GM21367 (cell line): Measurements from ENCODE around the gene DUSP22.

Experiments used
- ATAC-seq: cut with Tn5 transposase; IDR thresholded peaks from one replicate; pipeline ENCODE4 v1.9.1; 2021; ENCODE audit not compliant: unreplicated experiment

The DUSP22 gene

DNA sequence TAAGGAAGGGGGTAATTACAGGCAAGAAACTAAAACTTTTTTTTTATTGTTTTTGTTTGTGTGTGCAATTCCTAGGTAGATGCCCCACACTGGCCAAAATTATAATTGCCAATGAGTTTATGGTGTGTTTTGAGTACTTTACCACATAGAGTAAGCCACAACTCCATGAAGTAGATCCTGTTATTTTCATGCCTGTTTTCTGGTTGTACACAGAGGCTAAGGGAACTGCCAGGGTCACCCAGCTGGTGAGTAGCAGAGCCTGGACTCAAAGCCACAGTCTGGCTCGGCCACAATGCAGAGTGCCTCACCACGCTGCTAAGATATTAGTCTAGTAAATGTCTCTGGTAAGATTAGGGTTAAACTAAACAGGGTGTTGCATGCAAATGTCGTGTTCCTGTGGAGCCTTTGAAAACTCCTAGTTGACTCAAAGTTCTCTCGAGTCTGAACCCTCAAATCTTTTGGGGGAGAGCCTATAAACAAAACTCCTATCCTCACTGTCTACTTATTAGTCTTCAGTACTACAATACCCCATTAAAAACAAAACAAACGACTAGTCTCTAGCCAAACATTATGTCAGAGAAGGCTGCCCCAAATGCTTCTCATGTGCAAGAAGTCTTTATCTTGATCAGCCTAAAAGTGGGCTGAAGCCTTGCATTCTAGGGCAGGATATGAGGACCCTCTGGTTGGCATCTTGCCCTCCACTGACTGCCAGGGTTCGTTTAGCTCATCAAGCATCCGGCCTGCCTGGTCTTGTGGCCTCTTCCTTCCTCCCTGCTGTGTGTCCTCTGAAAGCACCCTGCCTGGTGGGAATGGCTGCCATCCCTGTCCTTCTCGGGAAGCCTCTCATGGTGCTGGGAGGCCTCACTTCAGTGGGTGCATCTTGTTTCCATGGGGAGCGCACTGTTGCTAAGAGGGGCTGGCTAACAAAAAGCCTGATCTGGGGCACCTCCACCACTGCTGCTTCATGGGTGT lies 4.2 kb downstream of the DUSP22 start:
- peak; percentile 19 for ATAC-seq

DNA sequence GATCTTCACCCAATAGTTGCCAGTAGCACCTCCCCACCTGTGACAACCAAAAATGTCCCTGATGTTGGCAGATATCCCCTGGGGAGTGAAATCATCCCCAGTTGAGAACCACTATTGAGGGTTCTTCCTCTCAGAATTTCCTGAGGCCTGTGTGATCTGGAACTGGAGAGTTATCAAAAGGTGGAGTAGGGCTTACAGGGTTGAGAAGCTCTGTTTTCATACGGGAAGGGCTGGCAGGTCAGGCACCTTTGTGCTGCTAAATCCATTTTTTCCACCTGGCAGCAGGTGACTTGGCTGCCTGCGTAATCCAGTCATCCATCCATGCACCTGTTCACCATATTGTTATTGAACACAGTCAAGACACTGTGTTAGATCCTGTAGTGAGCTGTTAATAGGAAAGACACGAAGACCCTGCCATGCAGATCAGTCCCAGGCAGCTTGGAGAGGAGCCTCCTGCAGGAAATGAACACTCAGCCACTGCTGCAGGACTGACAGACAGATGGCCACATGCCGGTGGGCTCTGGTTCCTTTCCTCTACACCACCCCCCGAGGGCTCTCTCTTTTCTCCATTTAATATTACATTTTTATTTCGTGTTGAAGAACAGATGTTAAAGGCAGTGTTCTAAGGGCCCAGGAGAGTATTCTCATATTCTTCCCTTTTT lies 5.4 kb downstream of the DUSP22 start:
- no peak for ATAC-seq

DNA sequence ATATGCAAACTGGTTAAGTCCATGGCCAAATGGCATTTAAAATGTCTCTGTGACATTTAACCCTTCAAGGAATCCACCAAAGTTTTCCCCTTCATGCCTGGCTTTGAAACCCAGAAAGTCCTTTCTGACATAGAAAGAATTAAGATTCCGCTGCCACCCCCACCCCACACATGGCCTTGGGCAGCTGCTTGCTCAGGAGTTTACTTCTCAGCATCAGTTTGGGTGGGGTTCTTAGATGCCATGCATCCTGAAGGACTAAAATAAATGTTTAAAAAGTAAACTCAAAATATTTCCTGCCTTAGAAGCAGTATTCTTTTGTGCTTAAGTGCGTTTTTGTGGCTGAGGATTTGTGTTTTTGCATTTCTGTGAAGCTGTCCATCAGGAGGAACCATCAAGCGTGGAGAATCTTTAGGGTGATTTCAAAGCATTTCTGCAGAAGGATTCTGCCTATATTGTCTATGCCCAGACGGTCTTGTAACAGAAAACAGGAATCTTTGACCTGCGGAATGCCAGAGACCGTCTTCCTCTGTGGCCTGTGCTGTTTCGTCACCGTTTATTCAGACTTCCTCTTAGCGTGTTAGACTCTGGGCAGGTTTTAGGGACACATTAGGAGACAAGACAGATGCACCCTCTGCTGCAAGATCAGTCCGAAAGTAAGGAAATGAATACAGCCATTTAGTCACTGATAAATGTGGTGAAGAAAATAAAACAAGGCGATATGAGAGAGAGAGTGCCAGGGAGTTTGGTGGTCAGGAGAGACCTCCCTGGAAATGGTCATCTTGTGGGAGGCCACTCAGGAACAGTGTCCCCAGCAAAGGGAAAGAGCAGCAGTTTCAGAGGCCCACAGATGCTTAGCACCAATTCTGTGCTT lies 6.2 kb downstream of the DUSP22 start:
- ATAC-seq: no peak

DNA sequence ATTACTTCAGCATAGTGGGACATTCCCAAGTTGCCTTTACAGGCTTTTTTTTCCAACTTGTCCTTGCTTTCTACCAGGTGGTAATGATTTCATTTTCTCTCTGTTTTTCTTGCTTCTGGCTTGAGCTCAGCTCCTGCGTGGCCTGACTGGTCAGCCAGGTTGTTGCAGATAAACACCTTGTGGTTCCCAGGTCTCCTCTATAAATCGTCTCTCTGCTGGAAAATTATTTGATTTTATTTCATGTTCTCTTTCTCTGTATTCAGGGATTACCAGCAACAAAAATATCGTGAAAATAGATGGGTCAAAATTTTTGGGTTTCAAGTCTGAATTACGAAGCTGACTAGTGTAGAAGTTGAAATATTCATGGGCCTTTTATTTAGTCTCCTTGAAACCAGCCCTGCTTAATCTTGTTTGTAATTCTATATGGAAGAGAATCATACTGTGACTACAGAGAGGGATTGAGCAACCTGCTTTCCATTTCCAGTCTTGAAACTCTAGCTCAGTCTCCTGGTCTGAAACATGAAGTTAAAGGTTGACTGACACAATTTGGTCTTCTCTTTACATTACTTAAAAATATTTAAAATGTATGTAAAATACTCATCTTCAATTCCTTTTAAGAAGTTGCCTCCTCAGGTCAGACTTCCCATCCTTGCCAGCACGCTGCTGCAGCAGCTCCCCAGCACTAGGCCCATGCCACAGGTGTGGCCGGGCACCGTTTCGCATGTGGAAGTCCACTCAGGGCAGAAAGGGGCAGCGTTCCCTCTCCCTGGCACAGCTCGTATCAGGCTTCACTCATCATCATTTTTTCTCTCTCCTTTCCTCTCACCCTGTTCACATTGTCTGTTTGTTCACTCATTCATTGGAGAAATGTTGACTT lies 7.1 kb downstream of the DUSP22 start:
- ATAC-seq: no peak

DNA sequence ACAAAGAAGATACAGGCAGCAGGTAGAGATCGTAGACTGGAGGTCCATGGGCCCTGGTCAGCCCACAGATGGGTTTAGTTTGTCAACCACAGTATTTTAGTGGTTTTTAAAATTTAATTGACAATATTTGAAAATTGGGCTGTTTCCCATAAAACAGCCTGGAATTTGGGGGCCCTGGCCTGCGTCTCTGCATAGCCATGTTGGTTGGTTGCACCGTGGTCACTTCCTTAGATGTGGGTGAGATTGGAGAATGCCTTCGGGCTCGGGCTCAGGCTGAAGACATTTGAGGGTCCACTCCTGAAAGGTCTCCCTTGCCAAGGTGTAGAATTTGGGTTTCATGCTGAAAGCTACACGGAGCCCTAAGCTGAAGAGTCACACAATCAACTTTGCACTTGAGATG lies 7.7 kb downstream of the DUSP22 start:
- ATAC-seq: no peak

DNA sequence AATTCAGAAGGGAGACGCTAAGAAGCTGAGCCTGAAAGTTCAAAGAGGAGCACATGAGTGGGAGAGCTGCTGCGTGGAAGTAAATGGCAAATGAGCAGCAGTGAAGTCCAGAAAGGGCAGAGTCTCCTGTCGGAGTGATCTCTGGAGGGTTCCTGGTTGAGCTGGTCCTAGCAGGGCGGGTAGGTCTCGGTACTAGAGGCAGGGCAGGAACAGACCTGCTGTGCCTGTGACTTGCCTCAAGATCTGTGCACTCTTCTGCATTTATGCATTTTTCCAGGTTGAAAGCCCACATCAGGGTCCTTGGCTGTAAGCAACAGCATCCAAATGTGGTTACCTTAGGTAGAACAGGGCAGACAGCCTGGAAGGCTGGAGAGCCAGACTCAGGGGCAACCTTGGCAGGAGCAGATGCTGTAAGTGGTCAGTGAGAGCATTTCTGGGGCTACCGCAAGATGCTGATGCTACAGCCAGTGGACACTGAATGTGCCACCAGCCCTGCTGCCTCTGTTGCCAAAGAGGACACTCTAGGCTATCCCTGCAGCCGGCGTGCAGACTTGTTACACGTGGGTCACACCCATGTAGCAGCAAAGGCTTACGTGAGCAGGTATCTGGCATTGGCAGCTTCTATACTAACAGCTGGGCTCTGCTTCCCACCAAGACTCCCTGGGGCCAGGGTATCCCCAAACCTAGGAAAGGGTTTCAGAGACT lies 8.4 kb downstream of the DUSP22 start:
- ATAC-seq: no peak

DNA sequence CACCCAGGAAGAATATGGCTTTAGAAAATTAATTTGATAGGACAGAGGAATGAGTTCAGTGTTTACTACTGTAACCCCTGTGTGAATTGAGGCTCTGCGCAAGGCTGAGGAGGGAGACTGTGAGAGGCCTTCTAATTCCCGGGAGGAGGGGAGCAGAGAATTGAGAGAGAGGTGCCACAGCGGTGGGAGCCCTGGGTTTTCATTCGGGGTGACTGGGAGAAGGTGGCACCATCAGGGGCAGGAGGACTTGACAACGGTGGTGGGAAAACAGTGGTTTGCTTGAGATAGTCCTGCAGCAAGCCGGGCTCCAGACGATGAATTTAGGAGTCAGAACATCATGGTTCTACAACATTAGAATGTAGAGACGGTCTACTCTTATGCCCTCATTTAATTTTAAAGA lies 9.2 kb downstream of the DUSP22 start:
- ATAC-seq: no peak

DNA sequence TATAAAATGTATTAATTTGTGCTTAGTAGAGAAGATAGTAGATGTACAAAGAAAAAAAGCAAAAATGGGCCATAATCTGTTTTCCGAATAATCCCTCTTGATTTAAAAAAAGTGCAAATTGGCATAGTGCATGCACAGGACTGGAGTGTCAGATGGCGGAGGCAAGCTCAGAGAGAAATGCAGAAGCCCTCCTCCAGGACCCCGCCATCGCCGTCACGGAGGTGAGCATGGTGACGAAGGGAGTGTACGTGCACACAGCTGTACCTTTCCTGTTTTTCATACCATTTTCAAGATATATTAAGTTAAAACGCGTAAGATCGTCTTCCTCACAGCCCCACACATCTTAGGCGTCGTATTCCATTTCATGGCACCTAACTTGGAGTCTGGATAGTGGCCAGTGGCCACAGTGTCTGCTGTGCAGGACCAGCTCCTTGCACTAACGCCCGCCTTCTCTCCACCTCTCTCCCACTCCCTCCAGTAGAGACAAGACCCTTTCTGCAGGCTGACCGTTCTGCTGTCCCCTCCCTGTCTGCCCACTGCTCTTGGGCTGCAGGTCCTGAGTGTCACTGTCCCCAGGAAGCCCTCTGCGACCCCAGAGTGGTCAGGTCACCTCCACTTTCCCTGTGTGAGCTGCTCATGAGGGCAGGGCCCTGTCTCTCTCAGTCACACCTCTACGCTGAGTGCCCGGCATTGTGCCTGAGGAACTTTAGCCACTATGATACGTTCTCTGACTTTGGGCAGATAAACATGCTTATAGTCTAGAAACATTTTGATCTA lies 9.8 kb downstream of the DUSP22 start:
- ATAC-seq: no peak

DNA sequence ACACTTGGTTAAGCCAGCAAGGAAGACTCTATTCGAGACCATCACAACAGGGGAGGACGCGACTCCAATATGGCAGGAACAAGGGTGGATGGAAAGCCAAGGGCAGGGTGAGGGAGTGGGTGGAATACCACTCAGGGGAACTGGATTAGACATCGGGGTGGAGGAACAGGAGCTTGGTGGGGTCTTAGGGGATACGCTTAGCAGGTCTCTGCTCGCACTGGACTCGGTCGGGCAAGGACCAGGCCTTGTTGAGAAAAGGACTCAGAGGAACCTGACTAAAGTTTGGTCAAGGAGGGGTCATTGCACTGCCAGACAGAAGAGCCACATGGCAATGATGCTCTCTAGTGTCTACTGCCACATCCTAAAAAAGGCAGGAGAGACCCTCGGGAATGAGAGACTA lies 10.5 kb downstream of the DUSP22 start:
- ATAC-seq: no peak

DNA sequence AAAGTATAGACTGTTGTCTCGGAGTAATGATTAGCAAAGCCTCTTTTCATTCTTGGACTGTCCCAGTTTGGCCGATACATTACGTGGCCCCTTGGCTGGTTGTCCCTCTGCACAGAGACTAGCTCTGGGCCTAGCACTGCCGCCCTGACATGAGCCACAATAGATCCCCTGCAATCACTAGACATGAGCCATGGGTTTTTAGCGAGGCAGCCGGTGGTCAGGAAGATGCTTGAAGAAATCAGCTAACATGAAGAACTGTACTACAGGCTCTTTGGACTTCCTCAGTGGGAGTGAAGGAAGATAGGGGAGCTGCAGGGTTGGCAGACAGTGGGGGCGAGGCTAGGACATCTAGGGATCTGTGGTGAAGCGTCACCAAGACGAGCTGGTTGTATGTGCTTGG lies 11.0 kb downstream of the DUSP22 start:
- no peak for ATAC-seq

DNA sequence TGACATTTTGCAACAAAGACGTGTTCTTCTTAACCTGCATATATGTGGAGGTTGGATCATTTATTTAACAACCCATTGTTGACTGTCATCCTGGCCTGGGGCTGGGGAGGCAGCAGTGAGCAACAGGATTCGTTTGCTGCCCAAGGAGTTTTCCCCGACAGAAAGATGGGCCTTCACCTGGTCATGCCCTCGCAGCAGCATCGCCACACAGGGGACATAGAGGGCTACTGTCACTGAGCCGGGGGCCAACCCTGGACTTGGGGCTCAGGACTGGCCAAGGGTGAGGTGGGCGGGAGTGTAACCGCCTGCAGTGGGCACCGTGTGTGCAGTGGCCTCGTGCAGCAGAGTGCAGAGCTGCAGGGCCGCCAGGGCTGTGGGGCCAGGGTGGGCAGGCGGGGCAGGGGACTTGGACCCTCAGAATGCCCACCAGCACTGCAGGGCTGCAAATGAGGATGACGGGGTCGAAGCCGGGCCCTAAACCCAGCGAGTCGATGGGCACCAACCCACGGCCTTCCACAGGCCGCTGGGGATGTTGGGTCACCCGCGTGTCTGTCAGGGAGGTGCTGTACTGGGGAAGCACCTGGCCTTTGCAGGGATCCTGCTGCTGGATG lies 11.8 kb downstream of the DUSP22 start:
- no peak for ATAC-seq

DNA sequence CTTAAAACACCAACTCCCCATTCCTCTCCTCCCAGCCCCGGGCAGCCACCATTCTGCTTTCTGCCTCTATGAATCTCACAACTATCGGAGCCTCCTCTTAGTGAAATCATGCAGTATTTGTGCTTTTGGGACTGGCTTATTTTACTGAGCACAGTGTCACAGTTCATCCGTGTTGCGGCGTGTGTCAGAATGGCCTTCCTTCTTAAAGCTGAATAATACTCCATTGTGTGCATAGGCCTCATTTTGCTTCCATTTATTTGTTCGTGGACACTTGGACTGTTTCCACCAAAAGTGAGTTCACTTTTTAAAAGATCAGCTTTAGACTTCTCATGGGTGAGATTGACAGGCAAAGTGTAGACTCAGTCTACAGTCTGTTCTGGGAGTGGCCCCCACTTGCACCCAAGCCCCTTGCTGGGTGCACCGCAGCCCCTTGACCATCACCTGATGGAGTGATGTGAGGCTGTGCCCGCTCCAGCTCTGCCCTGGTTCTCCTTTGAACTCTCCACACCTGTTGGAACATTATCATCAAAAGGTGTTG lies 12.6 kb downstream of the DUSP22 start:
- ATAC-seq: no peak

DNA sequence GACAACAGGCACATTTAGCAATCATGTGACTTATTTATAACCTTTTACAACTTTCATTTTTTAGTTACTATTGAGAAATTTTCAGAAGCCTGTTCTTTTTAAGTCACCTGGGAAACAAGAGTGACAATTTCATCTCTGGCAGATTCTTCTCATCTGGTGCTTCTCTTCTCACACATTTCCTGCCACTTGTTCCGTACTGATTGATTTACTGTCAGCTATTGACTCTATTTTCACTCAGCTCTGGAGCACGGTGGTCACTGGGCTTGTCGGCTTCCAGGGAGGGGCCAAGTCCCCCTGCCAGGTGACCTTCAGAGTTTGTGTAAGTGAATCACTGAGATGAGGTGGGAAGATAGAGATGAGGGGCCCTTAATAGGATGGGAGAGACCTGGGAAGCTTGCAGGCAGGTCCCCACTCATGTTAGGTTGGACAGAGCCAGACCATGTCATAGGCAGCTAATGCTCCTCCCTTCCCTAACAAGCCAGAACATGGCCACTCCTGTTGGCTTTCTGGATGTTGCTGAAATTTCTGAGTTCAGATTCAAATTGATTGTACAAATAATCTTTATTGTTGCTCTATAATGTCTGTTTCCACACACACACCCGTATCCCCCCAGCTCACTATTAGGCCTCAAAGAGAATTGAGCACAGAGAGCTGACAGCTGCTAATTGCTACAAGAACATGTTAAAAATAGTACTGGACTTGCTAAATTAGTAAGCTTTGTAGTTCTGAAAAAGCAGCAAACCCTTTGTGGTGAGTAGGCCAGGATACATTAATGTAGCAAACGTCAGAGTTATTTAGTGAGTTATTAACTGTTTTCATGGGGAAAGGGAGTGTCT lies 13.3 kb downstream of the DUSP22 start:
- peak; percentile 80 for ATAC-seq

DNA sequence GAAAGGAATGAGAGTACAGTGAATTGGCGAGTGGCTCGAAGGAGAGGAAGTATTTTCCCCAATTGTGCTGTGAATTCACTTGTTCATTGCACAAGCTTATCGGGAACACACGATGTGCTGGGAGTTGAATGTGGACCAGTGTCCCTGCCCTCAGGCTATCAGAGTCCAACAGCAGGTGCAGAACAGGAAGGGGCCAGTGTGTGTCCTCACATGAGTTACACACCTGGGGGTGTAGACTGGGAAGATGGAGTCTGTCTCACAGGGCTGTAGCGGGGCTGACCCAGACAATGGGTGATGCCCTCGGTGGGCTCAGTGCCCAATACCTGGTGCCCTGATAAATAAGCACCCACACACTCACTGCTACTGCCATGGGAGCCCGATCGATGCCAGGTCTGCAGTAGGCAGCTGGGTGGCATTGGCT lies 14.4 kb downstream of the DUSP22 start:
- ATAC-seq: no peak

DNA sequence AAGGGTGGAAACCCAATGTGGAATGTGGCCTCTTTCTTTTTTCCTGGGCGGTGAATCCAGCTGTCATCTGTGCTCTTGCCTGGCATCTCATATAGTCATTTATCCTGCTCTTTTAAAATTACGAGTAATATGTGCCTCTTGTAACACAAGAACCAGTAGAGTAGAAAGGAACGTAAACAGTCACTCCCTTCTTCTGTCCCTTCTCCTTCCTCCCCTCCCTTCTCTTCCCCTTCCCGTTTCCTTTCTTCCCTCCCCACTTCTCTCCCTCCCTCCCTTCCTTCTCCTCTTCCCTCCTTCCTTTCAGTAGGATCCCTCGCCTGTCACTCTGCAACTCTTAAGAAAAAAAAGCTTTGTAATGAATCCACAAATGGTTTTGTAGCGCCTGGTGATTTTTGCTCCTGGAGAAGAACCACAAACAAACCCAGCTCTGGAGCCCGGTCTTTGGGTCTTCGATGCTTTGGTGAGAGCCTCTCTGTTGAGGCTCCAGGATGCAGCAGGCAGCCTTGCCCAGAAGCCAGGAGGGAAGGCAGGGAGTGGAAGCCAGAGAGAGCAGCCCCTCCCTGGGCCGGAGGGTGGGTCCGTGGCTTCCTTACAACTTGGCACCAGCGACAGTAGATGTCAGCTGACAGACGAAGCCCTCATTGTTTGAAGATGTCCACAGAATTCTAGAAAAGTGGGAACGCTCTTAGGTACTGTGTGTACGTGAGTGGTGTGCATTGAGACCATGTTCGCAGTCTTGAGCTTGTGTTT lies 15.0 kb downstream of the DUSP22 start:
- no peak for ATAC-seq

DNA sequence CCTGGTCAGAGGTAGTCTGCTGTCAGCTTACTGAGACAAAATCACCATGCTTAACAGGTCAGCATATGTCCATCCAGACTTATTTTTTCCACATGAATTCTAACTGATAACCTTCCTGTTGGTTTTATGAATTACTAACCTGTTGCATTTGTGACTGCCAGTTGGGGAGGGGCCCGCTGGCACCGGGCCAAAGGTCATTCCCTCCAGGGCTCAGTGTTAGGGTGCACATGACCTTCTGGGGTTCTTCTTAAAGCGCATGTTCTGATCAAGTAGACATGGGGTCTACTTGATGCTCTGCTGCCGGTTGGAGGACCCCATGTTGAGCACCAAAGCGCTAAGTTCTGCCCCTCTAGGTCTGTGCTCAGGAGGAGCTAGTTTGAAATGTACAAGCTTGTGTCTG lies 15.6 kb downstream of the DUSP22 start:
- no peak for ATAC-seq

DNA sequence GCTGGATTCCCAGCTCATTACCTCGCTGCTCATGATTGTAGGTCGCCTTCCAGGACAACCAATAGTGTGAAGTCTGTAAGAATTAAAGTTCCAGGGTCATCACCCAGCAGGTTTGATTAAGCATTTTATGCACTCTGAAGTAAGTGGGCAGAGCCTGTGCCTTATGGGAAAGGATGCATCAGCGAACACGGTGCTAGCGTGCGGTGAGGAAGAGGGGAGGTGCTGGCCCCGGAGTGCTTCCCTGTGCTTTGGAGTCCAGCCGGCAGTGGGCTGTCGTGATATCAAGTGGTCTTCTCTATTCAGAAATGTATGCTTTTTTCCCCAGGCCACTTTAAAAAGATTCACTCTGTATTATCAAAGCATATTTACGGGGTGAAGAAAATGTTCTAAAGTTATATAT lies 16.0 kb downstream of the DUSP22 start:
- ATAC-seq: no peak
